PC-3 (cell line): ENCODE measurements around the gene KCNJ12.

Experiments
- CTCF ChIP-seq: fragments of 300-600 bp; sonication (generic); conservative IDR thresholded peaks from 2 replicates; pipeline ENCODE4 v1.5.1; 2017; ENCODE audit warnings: antibody characterized with exemption, low read depth, mild to moderate bottlenecking, low read length
- EZH2 ChIP-seq: fragments of 300-600 bp; sonication (generic); IDR thresholded peaks from one replicate; pipeline ENCODE4 v1.6.1; 2017; ENCODE audit warnings: antibody characterized with exemption, mild to moderate bottlenecking, low read length; ENCODE audit not compliant: unreplicated experiment
- EZH2phosphoT487 ChIP-seq: fragments of 300-600 bp; sonication (generic); IDR thresholded peaks from 2 replicates; pipeline ENCODE4 v1.6.1; 2018; ENCODE audit warnings: mild to moderate bottlenecking, antibody characterized with exemption, low read length, borderline replicate concordance

DNA sequence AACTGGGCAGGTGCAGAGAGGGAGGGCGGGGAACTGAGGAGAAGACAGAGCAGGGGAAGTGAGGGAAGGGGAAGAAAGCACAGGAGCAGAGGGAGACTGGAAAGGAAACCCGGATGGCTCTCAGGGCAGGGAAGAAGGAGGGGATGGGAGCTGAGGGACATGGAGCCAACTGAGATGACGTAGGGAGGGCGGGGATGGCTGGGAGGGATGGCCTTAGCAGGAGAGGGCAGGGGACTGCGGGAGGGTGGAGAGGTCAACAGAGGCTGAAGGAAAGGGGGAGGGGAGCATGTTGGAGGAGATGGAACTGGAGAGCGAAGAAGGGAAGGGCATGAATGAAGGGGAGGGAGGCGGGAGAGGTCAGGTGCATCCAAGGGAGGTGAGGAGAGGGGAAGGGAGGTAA, 81.9 kb downstream of the KCNJ12 start:
- TF ChIP-seq EZH2 (no peak), CTCF (no peak), EZH2phosphoT487 (no peak)
